C1 segment of cervical spinal cord (tissue), 14 donors: Measurements from ENCODE around the gene LGALSL.

Source experiments
- DNase-seq, 14 donors: peaks; one replicate each; lab custom pipeline; 2025; lab: John Stamatoyannopoulos, UW

The LGALSL gene

GRCh38 chr2:64470766-64471295 is 16.9 kb downstream of the LGALSL start:
- DNase-seq, result no peak

DNA sequence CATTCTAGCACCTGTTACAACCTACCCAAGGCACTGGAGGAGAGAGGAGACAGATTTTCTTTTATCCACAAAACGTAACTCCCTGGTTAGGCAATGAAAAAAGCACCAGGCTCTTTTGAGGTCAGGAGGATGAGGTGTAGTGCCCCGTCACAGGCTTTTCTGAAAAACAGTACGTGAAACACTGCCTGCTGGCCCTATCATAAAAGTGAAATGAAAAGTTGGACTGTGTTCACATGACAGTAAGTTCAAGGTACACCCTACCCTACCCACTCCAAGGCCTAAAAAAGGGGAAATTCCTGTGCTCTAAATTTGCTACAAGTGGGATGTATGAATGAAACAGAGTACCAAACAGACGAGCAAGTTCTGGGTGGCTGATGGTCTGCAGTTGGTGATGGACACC is 17.6 kb downstream of the LGALSL start:
- no peak for DNase-seq

DNA sequence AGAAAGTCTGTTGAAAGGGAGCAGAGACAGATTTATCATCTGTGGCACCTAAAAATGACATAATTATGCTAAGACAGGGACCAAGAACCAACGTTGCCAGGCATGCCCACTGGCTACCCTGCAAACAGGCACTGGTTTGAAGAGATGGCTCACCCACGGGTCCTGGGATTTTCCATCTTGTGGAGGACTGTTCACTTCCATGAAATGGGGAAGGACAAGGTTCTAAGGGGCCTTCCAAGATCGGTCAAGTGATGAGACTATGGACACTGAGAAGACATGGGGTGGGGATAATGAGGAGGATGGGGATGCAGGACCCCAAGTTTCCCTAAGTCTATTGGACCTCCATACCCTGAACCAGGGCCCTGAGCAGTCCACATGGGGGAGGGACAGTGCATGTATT is 18.9 kb downstream of the LGALSL start:
- no peak for DNase-seq

- no peak for DNase-seq
These were observed 20.2 kb downstream of the LGALSL start for GRCh38 chr2:64474121-64474571.

GRCh38 chr2:64474636-64475035 is 20.7 kb downstream of the LGALSL start:
- DNase-seq, result no peak

GRCh38 chr2:64477037-64477436 is 23.1 kb downstream of the LGALSL start:
- DNase-seq, result no peak

DNA sequence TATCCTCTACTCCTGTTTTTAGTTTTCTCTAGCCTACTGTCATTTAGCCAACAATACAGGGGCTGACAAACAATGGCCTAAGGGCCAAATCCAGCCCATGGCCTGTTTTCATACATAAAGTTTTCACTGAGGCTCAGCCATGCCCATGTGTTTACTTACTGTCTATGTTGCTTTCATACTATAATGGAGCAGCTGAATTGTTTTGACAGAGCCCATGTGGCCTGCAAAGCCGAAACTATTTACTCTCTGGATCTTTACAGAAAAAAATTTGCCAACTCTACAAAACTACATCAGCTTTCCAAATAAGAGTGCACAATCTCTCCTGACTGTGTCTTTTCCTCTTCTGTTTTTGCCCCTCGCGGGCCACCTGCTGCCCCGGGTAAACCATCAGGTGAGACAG is 24.0 kb downstream of the LGALSL start:
- no peak for DNase-seq

DNA sequence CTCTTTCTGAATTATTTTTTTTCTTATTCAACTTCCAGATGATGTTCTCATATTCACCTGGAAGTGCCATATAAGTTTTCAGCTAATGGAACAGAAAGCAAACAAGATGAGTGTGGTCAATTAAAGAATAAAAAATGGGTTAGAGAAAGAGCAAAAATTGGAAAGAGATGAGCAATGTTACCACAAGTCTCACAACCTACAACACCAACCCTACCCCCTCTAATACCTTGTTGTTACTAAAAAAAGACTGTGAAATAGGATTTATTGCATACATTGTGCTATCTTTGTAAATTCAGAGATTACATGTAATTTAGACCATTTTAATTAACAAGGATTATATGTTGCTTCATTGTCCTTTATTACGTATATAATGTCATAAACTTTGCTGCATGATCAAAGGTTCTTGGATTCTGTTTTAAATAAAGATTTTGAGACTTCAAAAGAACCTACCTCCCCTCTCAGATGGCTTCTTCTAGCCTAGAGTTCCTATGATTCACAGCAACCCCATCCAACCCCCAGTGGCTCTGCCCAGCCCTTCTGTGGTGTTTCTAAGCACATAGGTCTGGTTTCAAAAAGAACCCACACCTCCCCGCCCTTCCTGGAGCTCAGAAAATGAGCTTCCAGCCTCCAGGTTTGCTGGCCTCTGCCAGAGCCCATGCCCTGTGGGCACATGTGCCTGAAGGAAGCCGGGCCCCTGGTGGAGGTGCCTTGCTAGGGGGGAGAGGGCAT is 24.7 kb downstream of the LGALSL start:
- no peak for DNase-seq

DNA sequence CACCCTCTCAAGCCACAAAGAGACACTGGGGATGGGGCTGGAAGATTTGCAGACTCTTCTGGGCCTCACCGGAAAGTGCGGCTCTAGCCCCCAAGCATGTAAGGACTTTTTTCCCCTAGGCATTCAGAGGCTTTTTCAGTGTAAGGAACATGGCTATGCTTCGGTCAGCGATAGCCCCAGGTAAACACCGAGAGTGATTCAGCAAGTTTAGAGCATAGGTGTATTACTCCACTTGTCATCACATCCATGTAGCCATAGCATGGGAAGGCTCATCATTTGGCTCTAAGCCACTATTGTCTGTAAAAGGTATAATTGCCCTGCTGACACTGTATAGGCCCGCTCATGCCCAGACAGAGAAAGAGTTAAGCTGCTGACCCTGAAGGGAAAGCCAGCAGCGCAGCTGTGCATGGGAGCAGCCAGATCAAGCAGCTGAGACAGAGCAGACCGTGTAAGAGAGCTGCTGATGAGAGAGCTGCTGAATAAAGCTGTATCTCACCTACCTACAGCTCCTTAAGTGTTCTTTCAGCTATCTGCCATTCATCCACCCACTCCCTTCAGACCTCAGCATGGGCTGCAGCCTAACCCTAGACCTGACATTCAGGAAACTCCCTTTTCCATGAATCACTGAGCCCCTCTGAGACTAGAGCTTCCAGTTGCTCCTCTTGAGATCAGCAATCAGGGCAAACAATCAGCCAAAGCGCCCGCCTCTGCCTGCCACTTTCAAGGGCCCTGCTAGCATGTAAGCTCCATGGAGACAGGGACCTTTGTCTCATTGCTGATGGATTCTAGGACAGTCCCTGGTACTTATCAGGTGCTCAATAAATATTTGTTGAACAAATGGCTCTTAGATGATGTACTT is 25.5 kb downstream of the LGALSL start:
- DNase-seq, result no peak

DNA sequence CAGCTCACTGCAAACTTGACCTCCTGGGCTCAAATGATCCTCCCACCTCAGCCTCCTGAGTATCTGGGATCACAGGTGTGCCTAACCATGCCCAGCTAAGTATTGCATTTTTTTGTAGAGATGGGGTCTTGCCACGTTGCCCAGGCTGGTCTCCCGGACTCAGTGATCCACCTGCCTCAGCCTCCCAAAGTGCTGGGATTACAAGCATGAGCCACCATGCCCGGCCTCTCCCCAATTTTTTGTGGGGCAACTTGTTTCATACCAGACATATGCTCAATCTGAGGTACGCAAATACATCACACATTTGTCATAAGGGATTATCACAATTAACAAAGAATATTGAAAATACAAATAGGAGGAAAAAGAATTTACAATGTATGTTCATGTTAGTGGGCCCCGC is 27.7 kb downstream of the LGALSL start:
- no peak for DNase-seq

DNA sequence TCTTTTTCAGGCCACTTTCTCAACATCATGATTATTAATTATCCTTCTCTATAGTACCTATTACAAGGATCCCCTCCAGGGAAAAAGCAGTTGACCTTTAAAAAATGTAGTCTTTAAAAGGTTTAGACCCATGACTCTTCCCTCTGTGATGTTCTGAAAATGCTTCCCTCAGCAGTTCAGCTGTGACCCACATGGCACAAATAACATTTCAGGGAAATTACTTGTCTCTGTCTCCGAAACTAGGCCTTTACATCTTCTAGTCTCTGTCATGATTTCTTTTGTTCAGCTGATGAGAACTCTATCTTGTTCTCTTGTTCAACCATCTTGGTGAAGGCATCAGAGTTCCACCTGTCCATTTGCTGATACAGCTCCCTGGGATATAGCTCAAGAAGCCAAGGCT is 28.3 kb downstream of the LGALSL start:
- no peak for DNase-seq

DNA sequence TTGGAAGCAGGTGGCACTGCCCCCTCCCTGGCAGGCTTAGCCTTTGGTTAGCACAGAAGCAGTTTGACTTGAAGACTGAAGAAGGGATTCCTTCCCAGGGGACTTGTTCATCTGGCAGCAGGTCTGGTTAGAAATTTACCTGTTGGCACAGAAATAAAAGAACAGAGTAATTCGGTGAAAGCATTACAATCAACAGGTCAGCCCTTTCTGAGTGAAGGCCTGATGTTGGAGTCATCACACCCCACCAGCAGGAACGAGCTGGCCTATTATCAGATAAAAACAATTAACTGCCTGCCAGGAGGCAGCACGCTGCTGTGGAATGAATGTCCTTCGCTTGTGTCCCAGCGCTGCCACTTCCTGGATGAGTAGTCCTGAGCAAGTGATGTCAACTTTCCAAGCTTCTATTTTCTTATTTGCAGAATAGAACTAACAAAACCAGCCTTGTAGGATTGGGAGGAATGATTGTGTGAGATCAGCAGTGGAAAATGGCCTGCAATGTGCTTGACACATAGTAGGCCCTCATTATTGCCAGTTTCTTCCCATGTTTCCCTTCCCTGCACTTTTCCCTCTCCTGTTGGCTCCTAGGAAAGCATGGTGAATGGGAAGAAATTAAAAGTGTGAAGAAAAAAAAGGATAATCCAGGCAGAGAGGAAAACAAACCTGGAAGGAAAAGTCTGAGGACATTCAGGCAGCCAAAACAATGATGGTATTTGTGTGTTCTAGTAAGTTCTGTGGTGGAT is 29.0 kb downstream of the LGALSL start:
- DNase-seq, result no peak

GRCh38 chr2:64485331-64485730 is 31.4 kb downstream of the LGALSL start:
- no peak for DNase-seq

GRCh38 chr2:64485961-64486360 is 32.0 kb downstream of the LGALSL start:
- no peak for DNase-seq

GRCh38 chr2:64487256-64488049 is 33.5 kb downstream of the LGALSL start:
- DNase-seq, result no peak

DNA sequence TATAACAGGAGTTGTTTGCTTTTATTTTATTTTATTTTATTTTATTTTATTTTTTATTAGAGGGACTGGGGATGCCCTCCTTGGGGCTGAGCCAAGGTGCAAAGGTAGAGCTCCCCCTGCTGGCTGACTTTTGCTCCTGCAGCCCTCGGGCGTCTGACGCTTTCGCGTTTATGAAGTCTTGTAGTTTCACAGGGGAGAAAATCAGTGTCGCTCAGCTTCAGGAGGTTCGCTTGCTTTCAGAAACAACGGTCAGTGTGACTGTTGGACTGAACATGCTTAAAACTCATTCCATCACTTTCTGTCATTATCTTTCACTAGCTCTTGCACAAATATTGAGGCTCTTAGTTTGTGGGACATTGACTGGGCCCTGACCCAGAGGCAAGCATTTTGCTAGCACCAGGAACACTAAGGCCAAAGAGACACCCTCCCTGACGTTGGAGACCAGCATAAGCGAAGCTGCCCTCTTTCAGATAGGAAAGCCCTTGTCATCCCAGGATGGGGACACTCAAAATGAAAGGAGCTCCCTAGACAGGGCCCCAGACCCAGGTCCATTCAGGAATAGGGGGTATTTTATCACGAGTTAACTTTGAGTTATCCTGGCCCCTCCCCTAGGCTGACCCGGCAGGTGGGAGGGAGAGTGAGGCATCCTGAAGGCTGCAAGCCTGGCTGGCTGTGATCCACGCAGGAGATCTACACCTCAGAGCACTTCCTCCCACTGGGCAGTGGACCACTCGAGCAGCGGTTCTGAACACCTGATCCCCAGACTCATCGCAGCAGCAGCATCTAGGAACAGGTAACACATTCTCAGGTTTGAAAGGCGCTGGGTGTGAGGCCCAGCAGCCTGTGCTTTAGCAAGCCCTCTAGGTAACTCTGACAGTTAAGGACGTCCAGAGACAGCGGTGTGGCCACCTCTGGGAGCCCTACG is 34.4 kb downstream of the LGALSL start:
- DNase-seq, result peak in 10 of 14 donors; percentile 2 to 45 (median 22)

DNA sequence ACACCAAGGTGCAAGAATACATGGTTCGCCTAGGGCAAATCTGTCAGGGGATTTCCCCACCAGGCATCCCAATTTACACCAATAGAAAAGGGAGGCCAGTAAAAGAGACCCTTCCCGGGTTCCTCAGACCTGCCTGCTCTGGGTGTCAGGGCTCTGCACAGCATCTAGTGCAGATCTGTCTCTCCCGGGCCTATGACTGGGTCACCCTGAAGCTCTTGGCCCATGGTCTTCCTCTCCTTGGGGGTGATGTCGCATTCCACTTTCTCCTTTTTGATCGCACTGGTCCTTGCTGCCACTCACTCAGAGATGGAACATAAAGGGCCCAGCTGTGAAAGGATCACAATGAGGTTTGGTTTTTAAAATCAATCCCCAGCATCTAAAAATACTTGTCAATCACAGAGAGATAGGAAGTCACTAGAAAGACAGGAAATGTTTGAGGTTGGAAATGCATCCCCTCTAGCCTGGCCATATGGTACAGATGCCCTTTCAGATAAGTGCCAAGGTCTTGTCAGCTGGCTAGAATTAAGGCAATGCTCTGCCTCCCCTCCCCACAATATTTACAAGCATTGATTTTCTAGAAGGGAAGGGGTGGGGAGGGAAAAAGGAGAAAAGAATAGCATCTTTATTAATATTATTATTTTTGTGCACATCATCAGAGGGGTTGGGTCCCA is 35.3 kb downstream of the LGALSL start:
- no peak for DNase-seq

GRCh38 chr2:64491426-64491825 is 37.5 kb downstream of the LGALSL start:
- DNase-seq, result no peak

DNA sequence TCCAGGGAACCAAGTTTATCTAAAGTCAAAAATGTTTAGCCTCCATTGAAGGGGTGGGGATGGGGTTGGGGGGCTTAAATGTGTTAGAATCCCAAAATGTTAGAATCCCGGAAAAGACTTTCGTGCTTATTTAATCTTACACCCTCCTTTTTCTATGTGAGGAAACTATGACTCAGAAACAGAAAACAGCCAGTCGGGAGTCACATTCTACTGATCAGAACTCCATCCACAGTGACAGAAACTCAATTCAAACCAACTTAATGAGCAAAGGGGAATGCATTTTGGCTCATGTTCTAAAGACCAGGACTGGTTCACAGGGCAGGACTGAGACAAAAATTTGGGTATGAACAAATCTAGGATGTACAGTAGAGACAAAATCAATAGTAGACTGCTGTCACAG is 38.3 kb downstream of the LGALSL start:
- no peak for DNase-seq
